GM10266 (cell line): ENCODE results near the gene SPACA7.

Experiments
- DNase-seq: peaks from one replicate; pipeline ENCODE4 v3.0.0; 2012; ENCODE audit errors: extremely low spot score
- CTCF ChIP-seq: IDR thresholded peaks from 2 replicates; pipeline ENCODE4 v1.5.1; 2012; ENCODE audit warnings: mild to moderate bottlenecking, low read depth; ENCODE audit not compliant: control insufficient read depth, insufficient read depth; ENCODE audit errors: missing control alignments

SPACA7 gene

DNA sequence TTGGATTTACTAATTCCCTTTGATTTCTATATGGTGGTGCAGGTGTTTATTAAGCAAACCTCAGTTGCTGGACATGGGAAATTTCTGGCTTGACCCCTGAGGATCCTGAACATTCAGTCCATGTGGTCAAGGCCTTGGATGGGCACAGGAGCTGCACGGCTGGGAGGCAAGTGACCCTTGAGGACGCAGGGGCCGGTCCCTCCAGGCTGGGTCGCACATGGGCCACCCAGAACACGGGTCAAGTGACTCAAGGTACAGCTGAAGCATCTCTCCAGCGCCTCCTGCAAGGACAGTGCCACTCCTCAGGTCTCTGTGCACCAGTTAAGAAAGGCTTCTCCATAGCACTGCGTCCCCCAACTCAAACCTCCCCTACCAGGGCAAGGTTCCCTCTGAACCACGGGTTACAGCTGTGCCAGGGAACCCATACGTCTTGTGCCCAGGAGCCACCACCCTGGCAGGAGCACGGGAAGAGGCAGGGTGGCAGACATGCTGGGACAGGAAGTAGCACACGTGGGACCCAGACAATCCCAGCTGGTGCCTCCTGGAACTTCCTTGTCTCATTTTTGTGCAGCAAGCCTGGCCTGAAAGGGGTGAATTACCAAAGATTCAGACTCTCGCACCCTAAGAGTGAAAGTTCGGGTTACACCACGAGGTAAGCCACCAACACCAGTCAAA is 93.1 kb downstream of the SPACA7 start:
- no peak for TF ChIP-seq CTCF
- no peak for DNase-seq

- no peak for TF ChIP-seq CTCF
- no peak for DNase-seq
These were observed 97.7 kb downstream of the SPACA7 start for GRCh38 chr13:112473818-112474217.

GRCh38 chr13:112474869-112475268 is 98.7 kb downstream of the SPACA7 start:
- no peak for DNase-seq

DNA sequence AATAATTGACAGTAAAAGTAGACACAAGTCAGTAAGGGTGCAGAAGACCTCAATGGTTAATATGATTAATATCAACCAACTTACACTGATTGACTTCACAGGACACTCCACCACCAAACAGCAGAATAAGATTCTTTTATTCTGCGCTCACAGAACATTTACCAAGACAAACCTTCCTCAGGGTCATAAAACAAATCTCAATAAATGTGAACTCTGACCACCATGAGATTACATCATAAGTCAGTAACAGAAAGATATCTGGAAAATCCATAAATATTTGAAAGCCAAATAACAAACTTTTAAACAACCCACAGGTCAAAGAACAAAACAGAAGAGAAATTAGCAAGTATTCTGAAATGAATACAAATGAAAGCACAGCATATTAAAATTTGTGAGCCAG is 99.7 kb downstream of the SPACA7 start:
- no peak for DNase-seq
- TF ChIP-seq CTCF, result no peak

More at GRCh38 chr13:112474869-112475268, 98.7 kb downstream of the SPACA7 start:
- no peak for TF ChIP-seq CTCF

DNA sequence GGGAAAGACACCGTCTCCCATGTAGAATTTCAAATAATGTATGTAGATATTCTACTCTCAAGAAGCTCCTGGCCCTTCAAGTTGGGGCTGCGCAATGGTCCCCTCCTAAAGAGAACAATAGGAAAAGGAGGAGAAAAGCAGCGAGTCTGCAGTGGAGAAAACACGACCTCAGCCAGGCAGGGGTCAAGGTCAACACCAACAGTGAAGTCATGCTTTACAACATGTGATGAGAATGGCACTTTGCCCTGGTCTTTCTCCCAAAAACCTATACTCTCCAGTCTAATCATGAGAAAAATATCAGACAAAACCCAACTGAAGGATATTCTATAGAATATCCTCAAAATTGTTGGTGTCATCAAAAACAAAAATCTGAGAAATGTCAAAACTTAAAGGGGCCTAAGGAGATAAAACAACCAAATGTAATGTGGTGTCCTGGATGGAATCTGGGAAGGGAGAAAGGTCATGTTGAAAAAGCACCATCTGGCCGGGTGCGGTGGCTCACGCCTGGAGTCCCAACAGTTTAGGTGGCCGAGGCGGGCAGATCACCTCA is 101.0 kb downstream of the SPACA7 start:
- DNase-seq, result no peak
- no peak for TF ChIP-seq CTCF

DNA sequence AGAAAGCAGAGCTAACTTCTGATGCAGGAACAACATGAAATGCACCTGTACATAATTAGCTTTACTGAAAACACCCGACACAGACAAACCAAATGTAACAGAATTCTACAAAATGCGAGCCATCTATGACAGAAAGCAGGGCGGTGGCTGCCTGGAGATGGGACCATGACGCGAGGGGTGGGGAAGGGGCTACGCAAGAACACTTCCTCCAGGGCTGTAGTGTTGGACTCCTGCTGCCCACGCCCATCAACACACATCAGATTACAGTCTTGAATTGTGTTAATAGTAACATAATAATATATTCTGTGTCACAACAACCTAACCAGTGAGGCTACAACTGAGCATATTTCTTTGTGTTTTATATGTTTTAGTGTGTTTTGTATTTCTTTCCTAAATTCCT is 103.2 kb downstream of the SPACA7 start:
- TF ChIP-seq CTCF, result no peak
- no peak for DNase-seq

- TF ChIP-seq CTCF, result no peak
- no peak for DNase-seq
These were observed 105.3 kb downstream of the SPACA7 start for GRCh38 chr13:112481458-112481857.
